ENCODE data around the gene VTN.
A peak's percentile ranks its signal among the peaks of the same experiment; 100 is the strongest.

Gene VTN

GRCh38 chr17:28395426-28395825 lies 25.3 kb upstream of the VTN start:
- DNase-seq (ENCODE audit: low read depth), result no peak

GRCh38 chr17:28394337-28395116 lies 24.4 kb upstream of the VTN start:
- no peak for DNase-seq (ENCODE audit: low read depth)

DNA sequence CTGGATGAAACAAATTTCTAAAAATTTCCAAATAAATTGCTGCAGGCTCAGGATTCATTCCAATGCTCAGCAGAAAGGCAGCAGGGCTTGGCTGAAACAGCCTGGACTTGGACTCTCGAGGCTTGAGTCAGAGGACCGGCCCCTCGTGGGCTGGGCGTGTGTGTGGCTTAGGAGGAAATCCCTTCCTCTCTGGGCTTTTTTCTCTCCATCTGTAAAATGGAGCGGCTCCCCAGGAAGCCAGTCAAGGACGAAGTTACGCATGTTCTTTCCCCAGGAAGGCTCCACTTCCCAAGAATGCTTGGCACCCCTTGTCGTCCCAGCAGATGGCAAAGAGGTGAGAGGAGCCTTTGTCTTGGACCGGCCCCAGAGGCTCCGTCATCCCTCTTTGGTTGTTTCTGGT lies 22.4 kb upstream of the VTN start:
- DNase-seq (ENCODE audit: low read depth), result no peak

DNA sequence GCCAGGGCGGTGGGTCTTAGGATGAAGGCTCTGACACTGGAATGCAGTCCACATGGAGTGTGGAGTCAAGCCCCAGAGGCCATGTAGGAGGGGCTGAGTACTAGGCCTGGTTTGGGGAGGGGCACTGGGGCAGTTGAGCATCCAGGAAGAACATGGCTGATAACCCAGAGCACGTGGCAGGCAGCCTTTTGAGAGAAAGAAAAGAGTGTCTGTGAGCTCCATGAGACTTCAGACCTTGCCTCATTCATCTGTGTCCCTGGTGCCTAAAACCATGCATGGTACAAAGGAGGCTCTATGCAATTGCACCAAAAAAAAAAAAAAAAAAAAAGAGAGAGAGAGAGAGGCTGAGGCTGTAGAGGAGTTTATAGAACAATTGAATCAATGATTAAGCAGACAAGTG lies 21.3 kb upstream of the VTN start:
- DNase-seq (ENCODE audit: low read depth), result no peak

- DNase-seq (ENCODE audit: low read depth), result no peak
Observed at GRCh38 chr17:28390984-28391383, 20.9 kb upstream of the VTN start.

DNA sequence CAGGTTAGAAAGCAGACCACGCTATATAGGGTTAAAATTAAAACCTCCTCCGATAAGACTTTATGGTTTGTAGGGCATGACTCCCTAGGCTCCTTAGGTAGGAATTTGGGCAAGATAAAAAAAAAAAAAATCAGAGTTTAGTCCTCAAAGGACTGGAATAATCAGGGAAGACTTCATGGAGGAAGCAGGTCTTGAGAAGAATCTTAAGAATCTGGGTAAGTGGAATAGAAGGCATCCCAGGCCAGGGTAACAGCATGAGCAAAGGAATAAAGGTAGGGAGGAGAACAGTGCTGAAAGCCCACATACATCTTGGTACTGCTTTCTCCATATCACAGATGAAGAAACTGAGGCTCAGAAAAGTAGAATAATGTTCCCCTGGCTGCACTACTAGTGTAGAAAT lies 20.5 kb upstream of the VTN start:
- DNase-seq (ENCODE audit: low read depth), result no peak

GRCh38 chr17:28390141-28390540 lies 20.0 kb upstream of the VTN start:
- DNase-seq (ENCODE audit: low read depth), result no peak

DNA sequence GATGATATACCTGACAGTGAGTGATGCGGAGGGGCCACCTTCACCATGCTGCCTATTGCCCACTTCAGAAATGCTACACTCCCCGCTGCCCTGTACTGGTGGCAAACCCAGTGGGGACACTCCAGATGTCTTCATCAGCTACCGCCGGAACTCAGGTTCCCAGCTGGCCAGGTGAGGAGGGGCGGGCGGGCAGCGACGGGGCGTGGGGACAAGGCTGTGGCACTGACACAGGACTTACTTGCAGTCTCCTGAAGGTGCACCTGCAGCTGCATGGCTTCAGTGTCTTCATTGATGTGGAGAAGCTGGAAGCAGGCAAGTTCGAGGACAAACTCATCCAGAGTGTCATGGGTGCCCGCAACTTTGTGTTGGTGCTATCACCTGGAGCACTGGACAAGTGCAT lies 18.0 kb upstream of the VTN start:
- no peak for DNase-seq (ENCODE audit: low read depth)

DNA sequence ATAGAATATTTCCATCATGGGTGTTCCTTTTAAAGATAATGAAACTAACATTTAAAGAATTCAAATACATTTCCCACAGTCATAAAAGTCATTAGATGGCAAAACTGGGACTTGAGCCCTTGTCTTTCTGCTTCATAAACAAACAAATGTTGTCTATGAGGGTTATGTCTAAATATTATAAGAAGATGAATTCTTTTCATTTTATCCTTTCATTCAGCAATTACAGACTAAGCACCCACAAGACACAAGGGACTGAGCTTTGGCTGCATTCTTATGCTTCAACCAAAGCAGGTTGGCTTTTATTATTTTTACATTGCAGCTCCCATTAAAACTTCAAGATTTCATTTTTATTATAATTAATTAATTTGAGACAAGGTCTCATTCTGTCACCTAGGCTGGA lies 16.3 kb upstream of the VTN start:
- DNase-seq (ENCODE audit: low read depth), result no peak

DNA sequence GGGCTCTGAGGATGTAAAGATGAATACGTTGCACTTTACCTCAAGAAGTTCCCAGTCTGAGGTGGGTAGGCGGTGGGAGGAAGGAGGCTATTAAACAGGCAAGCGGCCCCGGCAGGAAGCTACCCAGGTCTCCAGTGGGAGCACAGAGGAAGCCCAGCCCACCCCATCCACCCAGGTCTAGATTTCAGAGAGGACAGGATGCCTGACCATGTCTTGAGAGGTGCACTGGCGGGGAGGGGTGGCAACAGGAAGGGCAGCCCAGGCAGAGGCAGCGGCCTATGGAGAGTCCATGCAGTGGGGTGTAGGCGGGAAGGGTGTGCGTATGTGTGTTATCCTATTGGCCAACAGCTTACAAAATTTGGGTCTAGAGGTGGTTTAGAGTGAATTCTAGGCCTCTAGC lies 15.3 kb upstream of the VTN start:
- no peak for DNase-seq (ENCODE audit: low read depth)

GRCh38 chr17:28385037-28385400 lies 14.9 kb upstream of the VTN start:
- DNase-seq (ENCODE audit: low read depth), result no peak

GRCh38 chr17:28384281-28385036 lies 14.4 kb upstream of the VTN start:
- DNase-seq (ENCODE audit: low read depth), result peak; percentile 52

DNA sequence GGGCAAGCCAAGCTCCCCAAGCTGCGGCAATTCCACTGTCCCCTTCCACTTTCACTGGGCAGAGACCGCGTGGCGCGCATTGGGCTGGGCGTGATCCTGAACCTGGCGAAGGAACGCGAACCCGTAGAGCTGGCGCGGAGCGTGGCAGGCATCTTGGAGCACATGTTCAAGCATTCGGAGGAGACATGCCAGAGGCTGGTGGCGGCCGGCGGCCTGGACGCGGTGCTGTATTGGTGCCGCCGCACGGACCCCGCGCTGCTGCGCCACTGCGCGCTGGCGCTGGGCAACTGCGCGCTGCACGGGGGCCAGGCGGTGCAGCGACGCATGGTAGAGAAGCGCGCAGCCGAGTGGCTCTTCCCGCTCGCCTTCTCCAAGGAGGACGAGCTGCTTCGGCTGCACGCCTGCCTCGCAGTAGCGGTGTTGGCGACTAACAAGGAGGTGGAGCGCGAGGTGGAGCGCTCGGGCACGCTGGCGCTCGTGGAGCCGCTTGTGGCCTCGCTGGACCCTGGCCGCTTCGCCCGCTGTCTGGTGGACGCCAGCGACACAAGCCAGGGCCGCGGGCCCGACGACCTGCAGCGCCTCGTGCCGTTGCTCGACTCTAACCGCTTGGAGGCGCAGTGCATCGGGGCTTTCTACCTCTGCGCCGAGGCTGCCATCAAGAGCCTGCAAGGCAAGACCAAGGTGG lies 11.2 kb upstream of the VTN start:
- no peak for DNase-seq (ENCODE audit: low read depth)

- no peak for DNase-seq (ENCODE audit: low read depth)
Observed at GRCh38 chr17:28379814-28380801, 10.0 kb upstream of the VTN start.

DNA sequence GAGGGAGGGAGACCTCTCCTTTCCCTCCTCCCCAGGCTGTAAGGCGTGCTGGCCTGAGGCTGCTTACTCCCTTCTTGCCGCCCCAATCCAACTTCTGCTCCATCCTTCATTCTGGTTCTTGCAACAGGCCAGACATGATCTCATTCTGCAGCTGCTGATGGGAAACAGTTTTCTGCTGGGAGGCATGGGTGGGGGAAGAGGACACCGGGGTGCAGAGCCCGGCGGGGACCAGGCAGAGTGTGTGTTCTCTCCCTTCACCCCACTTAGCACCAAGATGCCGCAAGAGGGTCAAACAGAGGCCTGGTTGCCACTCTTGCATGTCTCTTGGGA lies 2.8 kb upstream of the VTN start:
- DNase-seq (ENCODE audit: low read depth), result no peak

DNA sequence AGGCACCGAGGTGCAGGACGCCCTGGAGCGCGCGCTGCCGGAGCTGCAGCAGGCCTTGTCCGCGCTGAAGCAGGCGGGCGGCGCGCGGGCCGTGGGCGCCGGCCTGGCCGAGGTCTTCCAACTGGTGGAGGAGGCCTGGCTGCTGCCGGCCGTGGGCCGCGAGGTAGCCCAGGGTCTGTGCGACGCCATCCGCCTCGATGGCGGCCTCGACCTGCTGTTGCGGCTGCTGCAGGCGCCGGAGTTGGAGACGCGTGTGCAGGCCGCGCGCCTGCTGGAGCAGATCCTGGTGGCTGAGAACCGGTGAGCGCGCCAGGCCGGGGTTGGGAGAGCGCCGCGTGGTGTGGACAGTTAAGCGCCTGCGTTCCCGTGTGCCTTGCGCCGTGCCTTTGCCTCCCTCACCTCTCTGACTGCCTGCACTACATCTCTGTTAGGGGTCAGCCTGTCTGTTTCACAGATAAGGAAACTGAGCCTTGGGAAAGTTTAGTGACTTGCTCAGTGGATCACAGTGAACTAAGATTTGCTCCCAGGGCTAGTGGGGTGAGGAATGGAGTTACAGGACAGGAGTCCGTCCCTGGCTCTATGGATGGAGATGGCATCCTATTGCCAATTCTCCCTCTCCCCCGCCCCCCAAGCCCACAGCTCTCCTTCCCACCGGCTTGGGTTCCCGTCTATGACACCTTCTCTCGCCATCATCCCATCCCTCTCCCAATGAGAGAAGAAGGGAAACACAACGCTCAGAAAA lies 2.3 kb upstream of the VTN start:
- no peak for DNase-seq (ENCODE audit: low read depth)

DNA sequence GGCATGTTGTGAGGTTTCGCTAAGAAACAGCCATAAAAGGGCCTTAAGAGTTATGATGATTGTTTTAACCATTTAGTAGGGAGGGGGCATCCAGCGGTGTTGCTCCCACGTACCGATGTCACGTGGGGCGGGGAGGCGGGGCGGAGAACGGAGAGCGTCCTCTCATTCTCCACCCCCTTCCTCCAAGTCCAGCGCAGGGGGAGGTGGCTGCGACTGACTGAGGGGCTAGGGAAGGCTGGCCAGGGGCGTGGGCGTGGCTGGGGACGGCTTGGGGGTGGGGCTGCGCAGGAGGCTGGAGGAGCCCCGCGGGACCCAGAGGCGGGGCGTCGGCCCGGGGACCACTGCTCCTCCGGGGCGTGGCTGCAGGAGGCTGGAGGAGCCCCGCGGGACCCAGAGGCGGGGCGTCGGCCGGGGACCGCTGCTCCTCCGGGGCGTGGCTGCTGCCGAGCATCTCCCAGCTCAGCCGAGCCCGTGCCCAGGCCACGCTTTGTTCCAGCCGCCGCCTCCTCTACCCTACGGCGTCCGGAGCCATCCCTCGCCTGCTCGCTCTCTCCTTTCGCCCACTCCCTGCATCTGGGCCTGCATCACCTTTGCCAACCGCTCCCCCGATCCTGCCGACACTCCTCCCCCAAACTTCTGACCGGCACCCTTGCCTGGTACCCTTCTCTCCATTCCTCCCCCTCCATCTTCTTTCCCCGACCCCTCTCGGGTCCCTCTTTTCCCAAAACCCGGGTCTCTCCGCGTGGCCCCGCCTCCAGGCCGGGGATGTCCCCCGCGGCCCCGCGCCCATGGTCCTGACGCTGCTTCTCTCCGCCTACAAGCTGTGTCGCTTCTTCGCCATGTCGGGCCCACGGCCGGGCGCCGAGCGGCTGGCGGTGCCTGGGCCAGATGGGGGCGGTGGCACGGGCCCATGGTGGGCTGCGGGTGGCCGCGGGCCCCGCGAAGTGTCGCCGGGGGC lies 1.4 kb upstream of the VTN start, which contains the start of gene SARM1:
Gene SARM1, plus strand, starts transcription at position 450 of the 958 bp plus-strand sequence. Its CDS starts 339 bp downstream, at position 789.
- peak; percentile 87 for DNase-seq (ENCODE audit: low read depth)

GRCh38 chr17:28370744-28371103 lies 617 bp upstream of the VTN start:
- DNase-seq (ENCODE audit: low read depth), result no peak

DNA sequence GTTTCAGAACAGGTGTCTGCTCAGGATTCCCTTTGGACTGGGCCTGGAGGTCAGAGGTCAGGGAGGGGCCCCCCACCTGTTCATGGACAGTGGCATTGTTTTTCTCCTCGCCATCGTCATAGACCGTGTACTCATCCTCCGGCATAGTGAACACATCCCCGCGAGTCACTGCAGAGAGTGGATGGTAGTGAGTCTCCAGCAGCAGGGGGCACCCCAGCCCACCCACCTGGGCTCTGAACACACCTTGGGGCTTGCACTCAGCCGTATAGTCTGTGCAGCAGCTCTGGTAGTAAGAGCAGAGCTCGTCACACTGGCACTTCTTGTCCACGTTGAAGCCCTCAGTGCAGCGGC lies 448 bp downstream of the VTN start:
- DNase-seq (ENCODE audit: low read depth), result no peak
